ENCODE results near the gene PLSCR3.

- TF ChIP-seq, protein P1, sequence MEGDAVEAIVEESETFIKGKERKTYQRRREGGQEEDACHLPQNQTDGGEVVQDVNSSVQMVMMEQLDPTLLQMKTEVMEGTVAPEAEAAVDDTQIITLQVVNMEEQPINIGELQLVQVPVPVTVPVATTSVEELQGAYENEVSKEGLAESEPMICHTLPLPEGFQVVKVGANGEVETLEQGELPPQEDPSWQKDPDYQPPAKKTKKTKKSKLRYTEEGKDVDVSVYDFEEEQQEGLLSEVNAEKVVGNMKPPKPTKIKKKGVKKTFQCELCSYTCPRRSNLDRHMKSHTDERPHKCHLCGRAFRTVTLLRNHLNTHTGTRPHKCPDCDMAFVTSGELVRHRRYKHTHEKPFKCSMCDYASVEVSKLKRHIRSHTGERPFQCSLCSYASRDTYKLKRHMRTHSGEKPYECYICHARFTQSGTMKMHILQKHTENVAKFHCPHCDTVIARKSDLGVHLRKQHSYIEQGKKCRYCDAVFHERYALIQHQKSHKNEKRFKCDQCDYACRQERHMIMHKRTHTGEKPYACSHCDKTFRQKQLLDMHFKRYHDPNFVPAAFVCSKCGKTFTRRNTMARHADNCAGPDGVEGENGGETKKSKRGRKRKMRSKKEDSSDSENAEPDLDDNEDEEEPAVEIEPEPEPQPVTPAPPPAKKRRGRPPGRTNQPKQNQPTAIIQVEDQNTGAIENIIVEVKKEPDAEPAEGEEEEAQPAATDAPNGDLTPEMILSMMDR (conservative IDR thresholded peaks at IDR 0.05; ENCODE audit: low read length), result no peak
- no peak for TF ChIP-seq EZH2phosphoT487 (IDR thresholded peaks at IDR 0.05; ENCODE audit: borderline replicate concordance)
These were observed 32.7 kb upstream of the PLSCR3 start for GRCh38 chr17:7426896-7427489.

Measured in Loucy (cell line).